Coronary artery (tissue), 2 donors: ENCODE data around the gene FBRSL1.

ENCODE experiments used
- DNase-seq: peaks from one replicate; pipeline ENCODE4 v3.0.0-alpha.2; 2017; ENCODE audit warnings: low spot score
- H3K27ac ChIP-seq, 2 donors: fragments of 200-600 bp; sonication (generic); one replicate each; pipeline ENCODE4 v1.5.1; 2016 to 2019
- H3K4me3 ChIP-seq: fragments of 200-600 bp; sonication (generic); 2 replicates; pipeline ENCODE4 v1.5.1; 2016; ENCODE audit warnings: mild to moderate bottlenecking, moderate library complexity
- CTCF ChIP-seq: fragments of 200-600 bp; sonication (generic); IDR thresholded peaks from one replicate; pipeline ENCODE4 v1.5.1; 2019; ENCODE audit warnings: antibody characterized with exemption

FBRSL1 gene

GRCh38 chr12:132494294-132495164 is 4.6 kb downstream of the FBRSL1 start:
- TF ChIP-seq CTCF, result no peak
- Histone ChIP-seq H3K4me3 (no peak overlapping the region), H3K27ac (no peak overlapping the region)
- DNase-seq, result no peak

GRCh38 chr12:132495165-132495544 is 5.2 kb downstream of the FBRSL1 start:
- no peak for TF ChIP-seq CTCF
- Histone ChIP-seq H3K27ac (no peak overlapping the region), H3K4me3 (no peak overlapping the region)
- DNase-seq, result no peak

- no peak for TF ChIP-seq CTCF
- no peak overlapping the region for H3K4me3 ChIP-seq
- DNase-seq, result no peak
- H3K27ac ChIP-seq, result no peak overlapping the region
Observed at GRCh38 chr12:132495629-132496357, 5.8 kb downstream of the FBRSL1 start.

- TF ChIP-seq CTCF, result no peak
- no peak overlapping the region for H3K4me3 ChIP-seq
- H3K27ac ChIP-seq, result no peak overlapping the region
- DNase-seq, result no peak
Observed at GRCh38 chr12:132496358-132496669, 6.4 kb downstream of the FBRSL1 start.

- TF ChIP-seq CTCF, result no peak
- no peak for DNase-seq
- Histone ChIP-seq H3K27ac (no peak overlapping the region), H3K4me3 (no peak overlapping the region)
Observed at GRCh38 chr12:132496710-132497109, 6.8 kb downstream of the FBRSL1 start.

GRCh38 chr12:132497514-132498405 is 7.8 kb downstream of the FBRSL1 start:
- Histone ChIP-seq H3K4me3 (no peak overlapping the region), H3K27ac (no peak overlapping the region)
- TF ChIP-seq CTCF, result no peak
- no peak for DNase-seq
